H1 (cell line): Measurements from ENCODE around the gene S100A8. TPM values are rescaled to one million over a fixed set of nuclear protein-coding genes. Genes with fewer than 3 reads are reported as not detected.

ENCODE experiments used
- CTCF ChIA-PET: fragments of 300-600 bp; sonication (Branson Sonifier 250); formaldehyde crosslinking; loops from one replicate; lab custom pipeline; 2021; ENCODE audit not compliant: partially characterized antibody; lab: Charles Lee
- POLR2A ChIA-PET: fragments of 300-600 bp; sonication (Branson Sonifier 250); formaldehyde crosslinking; loops from one replicate; lab custom pipeline; 2021; ENCODE audit warnings: inconsistent platforms; ENCODE audit not compliant: partially characterized antibody; lab: Charles Lee
- DNase-seq, 2 experiments: peaks; one replicate each; pipeline versions ENCODE4 v3.0.0 to v3.0.0-alpha.2; 2010 to 2022; ENCODE audit warnings: low spot score in 2 of 2, low read depth in 1 of 2, mixed read lengths in 1 of 2
- FAIRE-seq: peaks from 2 replicates; lab custom pipeline; 2011; peaks lifted over from hg19 to GRCh38; lab: Jason Lieb, UNC
- H2AFZ ChIP-seq: 2 replicates; pipeline ENCODE4 v1.8.1; 2012; ENCODE audit warnings: low read length, inconsistent platforms
- H2AK5ac ChIP-seq: 2 replicates; pipeline ENCODE4 v1.6.1; 2013; ENCODE audit warnings: low read depth, low read length
- H2BK120ac ChIP-seq: replicated peaks from 2 replicates; pipeline ENCODE3; 2013; ENCODE audit warnings: low read depth, low read length, inconsistent platforms
- H2BK12ac ChIP-seq: 2 replicates; pipeline ENCODE4 v1.6.1; 2013; ENCODE audit warnings: low read depth, low read length
- H2BK15ac ChIP-seq: 2 replicates; pipeline ENCODE4 v1.6.1; 2013; ENCODE audit warnings: low read length
- H2BK20ac ChIP-seq: 2 replicates; pipeline ENCODE4 v1.6.1; 2013; ENCODE audit warnings: low read length
- H2BK5ac ChIP-seq: 2 replicates; pipeline ENCODE4 v1.6.1; 2013; ENCODE audit warnings: low read depth, low read length
- H3K14ac ChIP-seq: 2 replicates; pipeline ENCODE4 v1.6.1; 2013; ENCODE audit warnings: inconsistent platforms; ENCODE audit not compliant: insufficient read length
- H3K18ac ChIP-seq: 2 replicates; pipeline ENCODE4 v1.6.1; 2013; ENCODE audit warnings: low read length; ENCODE audit errors: extremely low read depth
- H3K23ac ChIP-seq: 2 replicates; pipeline ENCODE4 v1.6.1; 2013; ENCODE audit warnings: inconsistent platforms; ENCODE audit not compliant: insufficient read length
- H3K23me2 ChIP-seq: 2 replicates; pipeline ENCODE4 v1.6.1; 2013; ENCODE audit warnings: low read depth, low read length
- H3K27ac ChIP-seq: 2 replicates; pipeline ENCODE4 v1.6.1; 2011; ENCODE audit warnings: low read depth, low read length, inconsistent platforms
- H3K27me3 ChIP-seq, 4 experiments: replicated peaks in 1 of 4; 1 replicate in 1 of 4; 2 replicates in 3 of 4; pipeline versions ENCODE4 v1.6.1 to v1.8.1; 2011 to 2013; ENCODE audit warnings: low read length in 3 of 4, mild to moderate bottlenecking in 3 of 4, inconsistent platforms in 2 of 4, mixed read lengths in 2 of 4, moderate library complexity in 1 of 4; ENCODE audit not compliant: control insufficient read depth in 3 of 4, insufficient read depth in 3 of 4; ENCODE audit errors: extremely low read depth in 1 of 4
- H3K36me3 ChIP-seq, 4 experiments: 2 replicates each; pipeline versions ENCODE4 v1.6.1 to v1.8.1; 2011 to 2013; ENCODE audit warnings: mild to moderate bottlenecking in 4 of 4, low read length in 3 of 4, moderate library complexity in 2 of 4, control low read depth in 1 of 4, inconsistent platforms in 1 of 4; ENCODE audit not compliant: insufficient read depth in 4 of 4, control insufficient read depth in 2 of 4
- H3K4ac ChIP-seq: replicated peaks from 2 replicates; pipeline ENCODE3; 2013; ENCODE audit warnings: low read length, low read depth, mixed read lengths, inconsistent platforms; ENCODE audit not compliant: insufficient read length
- H3K4me1 ChIP-seq, 4 experiments: replicated peaks in 1 of 4; 1 replicate in 1 of 4; 2 replicates in 3 of 4; pipeline versions ENCODE4 v1.6.1 to v1.8.1; 2011 to 2013; ENCODE audit warnings: low read length in 3 of 4, inconsistent platforms in 2 of 4, mixed read lengths in 1 of 4; ENCODE audit not compliant: insufficient read depth in 4 of 4, control insufficient read depth in 3 of 4
- H3K4me2 ChIP-seq, 2 experiments: 2 replicates each; pipeline versions ENCODE4 v1.6.1 to v1.8.1; 2011 to 2013; ENCODE audit warnings: low read depth in 2 of 2, low read length in 2 of 2, control low read depth in 1 of 2, inconsistent platforms in 1 of 2, mild to moderate bottlenecking in 1 of 2; ENCODE audit not compliant: insufficient read depth in 1 of 2
- H3K4me3 ChIP-seq, 4 experiments: fragments of 200-600, 300-600 bp in 1 of 4; sonication (generic), shearing (Covaris generic), sonication (Bioruptor Twin) in 1 of 4; 2 replicates each; pipeline versions ENCODE4 v1.5.1 to v1.8.1; 2011 to 2016; ENCODE audit warnings: low read length in 4 of 4, low read depth in 3 of 4, control low read depth in 2 of 4, inconsistent platforms in 2 of 4, mild to moderate bottlenecking in 2 of 4, mixed read lengths in 1 of 4, moderate library complexity in 1 of 4; ENCODE audit not compliant: insufficient read depth in 2 of 4; ENCODE audit errors: extremely low read depth in 1 of 4
- H3K56ac ChIP-seq: replicated peaks from 2 replicates; pipeline ENCODE3; 2013; ENCODE audit warnings: low read depth, mild to moderate bottlenecking, mixed read lengths, low read length, inconsistent platforms; ENCODE audit not compliant: insufficient read length
- H3K79me1 ChIP-seq: 2 replicates; pipeline ENCODE4 v1.6.1; 2013; ENCODE audit warnings: low read depth, low read length, control low read depth
- H3K79me2 ChIP-seq, 2 experiments: 2 replicates each; pipeline versions ENCODE4 v1.6.1 to v1.8.1; 2012 to 2013; ENCODE audit warnings: low read length in 2 of 2, mild to moderate bottlenecking in 2 of 2, inconsistent platforms in 1 of 2; ENCODE audit not compliant: insufficient read depth in 2 of 2, control insufficient read depth in 1 of 2
- H3K9ac ChIP-seq, 4 experiments: replicated peaks in 1 of 4; 1 replicate in 1 of 4; 2 replicates in 3 of 4; pipeline versions ENCODE4 v1.6.1 to v1.8.1; 2011 to 2013; ENCODE audit warnings: low read depth in 3 of 4, low read length in 3 of 4, control low read depth in 2 of 4, mild to moderate bottlenecking in 2 of 4, moderate library complexity in 2 of 4, inconsistent platforms in 1 of 4; ENCODE audit errors: extremely low read depth in 1 of 4
- H3K9me3 ChIP-seq, 2 experiments: 2 replicates each; pipeline versions ENCODE4 v1.6.1 to v1.8.1; 2012 to 2013; ENCODE audit warnings: mild to moderate bottlenecking in 2 of 2, moderate library complexity in 2 of 2, control low read depth in 1 of 2, inconsistent platforms in 1 of 2, low read depth in 1 of 2, low read length in 1 of 2, mixed read lengths in 1 of 2; ENCODE audit not compliant: insufficient read depth in 2 of 2
- H4K20me1 ChIP-seq, 2 experiments: replicated peaks in 1 of 2; 2 replicates each; pipeline versions ENCODE3 to v1.8.1; 2011 to 2013; ENCODE audit warnings: inconsistent platforms in 2 of 2, low read length in 2 of 2, mild to moderate bottlenecking in 1 of 2; ENCODE audit not compliant: insufficient read depth in 2 of 2, control insufficient read depth in 1 of 2
- H4K5ac ChIP-seq: 2 replicates; pipeline ENCODE4 v1.6.1; 2013; ENCODE audit warnings: low read length, low read depth, mixed read lengths, inconsistent platforms; ENCODE audit not compliant: insufficient read length
- H4K8ac ChIP-seq: 2 replicates; pipeline ENCODE4 v1.8.0; 2013; ENCODE audit warnings: mild to moderate bottlenecking, moderate library complexity, low read length, inconsistent platforms; ENCODE audit not compliant: insufficient read depth; ENCODE audit errors: extremely low read depth
- H4K91ac ChIP-seq: replicated peaks from 2 replicates; pipeline ENCODE3; 2013; ENCODE audit warnings: low read length, mixed read lengths, inconsistent platforms; ENCODE audit not compliant: insufficient read length
- CEBPB ChIP-seq: IDR thresholded peaks from 2 replicates; pipeline ENCODE4 v1.6.1; 2012; ENCODE audit warnings: low read depth, low read length
- CHD2 ChIP-seq: IDR thresholded peaks from 2 replicates; pipeline ENCODE4 v1.6.1; 2012; ENCODE audit warnings: low read length, improper control_type of control experiment
- HDAC2 ChIP-seq, 2 experiments: fragments of 300-600 bp in 1 of 2; sonication (generic) in 1 of 2; IDR thresholded peaks; 2 replicates each; pipeline ENCODE4 v1.6.1; 2011 to 2012; ENCODE audit warnings: low read depth in 2 of 2, low read length in 2 of 2, mild to moderate bottlenecking in 2 of 2, moderate library complexity in 2 of 2, borderline replicate concordance in 1 of 2, inconsistent platforms in 1 of 2
- JUN ChIP-seq: IDR thresholded peaks from 2 replicates; pipeline ENCODE4 v1.6.1; 2011; ENCODE audit warnings: low read depth, mild to moderate bottlenecking, improper control_type of control experiment, low read length
- KDM1A ChIP-seq: fragments of 200-600, 300-600 bp; sonication (generic); IDR thresholded peaks from 2 replicates; pipeline ENCODE4 v1.7.1; 2016; ENCODE audit warnings: mild to moderate bottlenecking, low read length, borderline replicate concordance
- MAX ChIP-seq: IDR thresholded peaks from 2 replicates; pipeline ENCODE4 v1.6.1; 2012; ENCODE audit warnings: inconsistent platforms
- RAD21 ChIP-seq, 2 experiments: IDR thresholded peaks in 1 of 2; conservative IDR thresholded peaks in 1 of 2; 2 replicates each; pipeline ENCODE4 v1.6.1; 2011; ENCODE audit warnings: low read depth in 2 of 2, low read length in 2 of 2, improper control_type of control experiment in 1 of 2, inconsistent platforms in 1 of 2, mild to moderate bottlenecking in 1 of 2, moderate library complexity in 1 of 2
- RBBP5 ChIP-seq: IDR thresholded peaks from 2 replicates; pipeline ENCODE4 v1.7.1; 2012; ENCODE audit warnings: low read depth, mild to moderate bottlenecking, inconsistent platforms, low read length, moderate library complexity, borderline replicate concordance
- RNF2 ChIP-seq: fragments of 200-900, 300-1000 bp; sonication (generic); IDR thresholded peaks from 2 replicates; pipeline ENCODE4 v1.7.1; 2016; ENCODE audit warnings: borderline replicate concordance, low read depth, mild to moderate bottlenecking, antibody characterized with exemption, low read length; ENCODE audit not compliant: poor library complexity, severe bottlenecking; ENCODE audit errors: missing control alignments
- RXRA ChIP-seq: IDR thresholded peaks from 2 replicates; pipeline ENCODE4 v1.6.1; 2011; ENCODE audit warnings: low read depth, mild to moderate bottlenecking, low read length, moderate library complexity; ENCODE audit not compliant: insufficient read depth
- SP2 ChIP-seq: IDR thresholded peaks from 2 replicates; pipeline ENCODE4 v1.6.1; 2012; ENCODE audit warnings: mild to moderate bottlenecking, low read length, inconsistent platforms
- TAF7 ChIP-seq: optimal IDR thresholded peaks from 2 replicates; pipeline ENCODE3; 2011; ENCODE audit warnings: low read depth, mild to moderate bottlenecking, inconsistent platforms, low read length, moderate library complexity, borderline replicate concordance
- WGBS, 2 experiments: shearing (Covaris generic) in 1 of 2; methylation state at CpG; one replicate each; pipeline versions ENCODE4 v1.1.6 to v1.1.7; 2013 to 2015; ENCODE audit warnings: low lambda C conversion rate in 2 of 2, mixed read lengths in 2 of 2, inconsistent platforms in 1 of 2, low coverage in 1 of 2, missing lambda C conversion rate in 1 of 2; ENCODE audit not compliant: insufficient replicate concordance in 2 of 2, insufficient coverage in 1 of 2, insufficient read length in 1 of 2; ENCODE audit errors: extremely low coverage in 1 of 2, missing lambda C conversion rate in 1 of 2; 5-methylcytosine and 5-hydroxymethylcytosine counted together
- polyA plus RNA-seq, 7 experiments: library from polyadenylated mRNA; depleted of rRNA in 3 of 7; stranded (reverse) in 5 of 7; unstranded in 2 of 7; fragments of >200 nt in 5 of 7; fragments of 200-250 nt in 2 of 7; gene quantifications; 1 replicate in 5 of 7; 2 replicates in 1 of 7; 4 replicates in 1 of 7; pipeline versions ENCODE4 v1.2.1 to v1.2.3, GENCODE V29; 2011 to 2013; ENCODE audit warnings: missing spikeins in 2 of 7, mixed read lengths in 2 of 7
- total RNA-seq: library from RNA; stranded (reverse); fragmentation: NEBNext Ultra II Directional; extraction: Animal tissue kit (Norgen Biotek cat#: 25700); gene quantifications from 2 replicates; pipeline ENCODE4 v1.2.1, GENCODE V29; 2021

Gene S100A8
- total and polyA plus RNA-seq, 2 of the 8 experiments (the other 6 are each of a cell fraction or from before 2014, with no cell fraction given) = not detected

DNA sequence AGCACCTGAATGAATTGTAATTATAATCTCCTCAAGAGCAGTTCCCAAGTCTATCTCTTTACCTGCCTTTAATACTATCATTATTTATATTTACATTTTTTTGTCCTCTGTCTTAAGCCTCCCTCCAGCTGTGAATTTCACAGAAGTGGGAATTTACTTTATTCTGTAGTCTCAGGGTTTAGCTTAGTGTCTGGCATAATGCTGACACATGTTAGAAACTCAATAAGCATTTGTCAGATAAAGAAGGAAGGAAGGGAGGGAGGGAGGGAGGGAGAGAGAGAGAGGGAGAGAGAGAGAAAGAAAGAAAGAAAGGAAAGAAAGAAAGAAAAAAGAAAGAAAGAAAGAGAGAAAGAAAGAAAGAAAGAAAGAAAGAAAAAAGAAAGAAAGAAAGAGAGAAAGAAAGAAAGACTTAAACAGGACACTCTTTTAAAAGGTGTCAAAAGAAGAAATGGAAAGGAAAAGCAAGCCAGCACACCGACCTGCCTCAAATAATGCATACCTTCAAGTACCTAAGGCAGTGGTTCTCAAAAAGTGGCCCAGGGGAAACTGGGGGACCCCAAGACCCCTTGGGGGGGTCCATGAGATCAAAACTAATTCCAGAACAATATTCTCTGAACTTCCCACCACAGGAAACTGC lies 40.4 kb downstream of the S100A8 start:
- no peak overlapping the region for H3K4me2 ChIP-seq
- no peak overlapping the region for H2BK15ac ChIP-seq
- no peak overlapping the region for H4K91ac ChIP-seq
- FAIRE-seq (no peak), DNase-seq (peak in 1 of 2 experiments; percentile 35)
- H3K9me3 ChIP-seq = no peaks in the 10 kb centered on the region
- H2BK5ac ChIP-seq = no peak overlapping the region
- H3K4me1 ChIP-seq = no peaks in the 10 kb centered on the region
- H3K27me3 ChIP-seq = no peaks in the 10 kb centered on the region
- WGBS, 2 experiments = 56% methylated on average over 1 of the region's 1 CpG; no CpG with 5 or more reads in 1 of the 2 experiments
- no peak overlapping the region for H2BK20ac ChIP-seq
- ChIA-PET CTCF (interaction anchor here (1.9 to 8.5 kb wide), 3 partner anchors 12 to 277 kb away, joined by 5 to 360 read pairs (median 15); partner anchors contain the start of gene S100A13), POLR2A (no interaction called here)
- H2AFZ ChIP-seq = no peak overlapping the region
- H4K5ac ChIP-seq = no peak overlapping the region
- H3K14ac ChIP-seq = no peak overlapping the region
- H3K4ac ChIP-seq = no peak overlapping the region
- no peak overlapping the region for H4K8ac ChIP-seq
- H2BK12ac ChIP-seq = no peak overlapping the region
- H3K18ac ChIP-seq = no peak overlapping the region
- H2BK120ac ChIP-seq = no peak overlapping the region
- no peak overlapping the region for H3K4me3 ChIP-seq
- no peaks in the 10 kb centered on the region for H3K79me1 ChIP-seq
- H3K23me2 ChIP-seq = no peaks in the 10 kb centered on the region
- H4K20me1 ChIP-seq = no peaks in the 10 kb centered on the region
- H3K27ac ChIP-seq = no peak overlapping the region
- H3K9ac ChIP-seq = no peak overlapping the region
- H2AK5ac ChIP-seq = no peak overlapping the region
- no peak overlapping the region for H3K56ac ChIP-seq
- H3K23ac ChIP-seq = no peak overlapping the region
- no peaks in the 10 kb centered on the region for H3K79me2 ChIP-seq
- H3K36me3 ChIP-seq = no peaks in the 10 kb centered on the region
- TF ChIP-seq RAD21 (IDR thresholded peaks at IDR 0.05 in 1 of 2, conservative IDR thresholded peaks at IDR 0.05 in 1 of 2; ENCODE audit: low read depth in 2 of 2, low read length in 2 of 2) (no peak), CEBPB (no peak), SP2 (no peak), CHD2 (no peak), KDM1A (no peak), TAF7 (no peak), JUN (no peak), RNF2 (no peak), MAX (no peak), HDAC2 (IDR thresholded peaks at IDR 0.05; ENCODE audit: borderline replicate concordance in 1 of 2, low read depth in 2 of 2, low read length in 2 of 2) (no peak), RXRA (no peak), RBBP5 (no peak)
